ENCODE results near the gene C5orf15.

DNA sequence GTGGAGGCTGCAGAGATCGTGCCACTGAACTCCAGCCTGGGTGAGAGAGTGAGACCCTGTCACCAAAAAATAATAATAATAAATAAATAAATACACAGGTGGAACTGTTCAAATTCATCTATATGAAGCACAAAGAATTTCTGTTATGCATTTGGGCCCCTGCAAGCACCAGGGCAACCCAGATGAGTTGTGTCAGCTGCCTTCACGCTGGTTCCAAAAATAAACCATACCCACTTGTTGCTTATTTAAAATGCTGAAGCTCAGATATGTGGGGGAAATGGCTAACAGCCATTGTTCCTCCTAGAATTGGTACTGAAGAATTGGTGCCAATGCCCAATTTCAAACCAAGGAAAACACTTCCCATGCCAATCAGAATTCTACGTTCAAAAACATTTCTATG lies 10.5 kb upstream of the C5orf15 start:
- TF ChIP-seq, protein P1, sequence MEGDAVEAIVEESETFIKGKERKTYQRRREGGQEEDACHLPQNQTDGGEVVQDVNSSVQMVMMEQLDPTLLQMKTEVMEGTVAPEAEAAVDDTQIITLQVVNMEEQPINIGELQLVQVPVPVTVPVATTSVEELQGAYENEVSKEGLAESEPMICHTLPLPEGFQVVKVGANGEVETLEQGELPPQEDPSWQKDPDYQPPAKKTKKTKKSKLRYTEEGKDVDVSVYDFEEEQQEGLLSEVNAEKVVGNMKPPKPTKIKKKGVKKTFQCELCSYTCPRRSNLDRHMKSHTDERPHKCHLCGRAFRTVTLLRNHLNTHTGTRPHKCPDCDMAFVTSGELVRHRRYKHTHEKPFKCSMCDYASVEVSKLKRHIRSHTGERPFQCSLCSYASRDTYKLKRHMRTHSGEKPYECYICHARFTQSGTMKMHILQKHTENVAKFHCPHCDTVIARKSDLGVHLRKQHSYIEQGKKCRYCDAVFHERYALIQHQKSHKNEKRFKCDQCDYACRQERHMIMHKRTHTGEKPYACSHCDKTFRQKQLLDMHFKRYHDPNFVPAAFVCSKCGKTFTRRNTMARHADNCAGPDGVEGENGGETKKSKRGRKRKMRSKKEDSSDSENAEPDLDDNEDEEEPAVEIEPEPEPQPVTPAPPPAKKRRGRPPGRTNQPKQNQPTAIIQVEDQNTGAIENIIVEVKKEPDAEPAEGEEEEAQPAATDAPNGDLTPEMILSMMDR (conservative IDR thresholded peaks at IDR 0.05 in 1 of 2, IDR thresholded peaks at IDR 0.05 in 1 of 2; ENCODE audit: extremely low read depth in 1 of 2, insufficient read depth in 1 of 2, low read depth in 1 of 2, low read length in 2 of 2) = no peak
- no peak for TF ChIP-seq EZH2 (IDR thresholded peaks at IDR 0.05; ENCODE audit: borderline replicate concordance, low read length)
